ENCODE data around the gene HDGFL2. TPM values are rescaled to one million over a fixed set of nuclear protein-coding genes. Genes with fewer than 3 reads are reported as not detected.

HDGFL2 gene
- total and polyA plus RNA-seq, 2 experiments from 2014 or later: 123 to 186 TPM

DNA sequence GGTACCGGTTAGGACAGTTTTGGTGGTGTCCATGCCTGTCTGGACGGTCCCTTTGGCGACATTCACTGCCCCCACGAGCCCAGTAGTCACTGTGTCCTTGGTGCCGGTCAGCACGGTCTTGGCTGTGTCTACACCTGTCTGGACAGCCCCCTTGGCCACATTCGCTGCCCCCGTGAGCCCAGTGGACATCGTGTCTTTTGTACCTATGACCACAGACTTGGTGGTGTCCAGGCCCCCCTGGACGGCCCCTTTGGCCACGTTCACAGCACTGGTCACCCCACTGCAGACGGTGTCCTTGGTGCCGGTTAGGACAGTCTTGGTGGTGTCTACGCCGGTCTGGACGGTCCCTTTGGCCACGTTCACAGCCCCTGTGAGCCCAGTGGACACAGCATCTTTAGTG, 40.0 kb downstream of the HDGFL2 start:
- TF ChIP-seq CTCF (IDR thresholded peaks at IDR 0.05; ENCODE audit: low read depth, low read length): no peak
- Histone ChIP-seq H3K36me3 (no peaks in the 10 kb centered on the region), H3K4me1 (ENCODE audit: low read depth) (no peaks in the 10 kb centered on the region), H3K4me3 (no peak overlapping the region), H3K27ac (no peak overlapping the region), H3K9me3 (ENCODE audit: low read depth) (no peaks in the 10 kb centered on the region), H3K27me3 (no peaks in the 10 kb centered on the region)
- DNase-seq (ENCODE audit: low read depth in 1 of 2, low spot score in 1 of 2): no peak

DNA sequence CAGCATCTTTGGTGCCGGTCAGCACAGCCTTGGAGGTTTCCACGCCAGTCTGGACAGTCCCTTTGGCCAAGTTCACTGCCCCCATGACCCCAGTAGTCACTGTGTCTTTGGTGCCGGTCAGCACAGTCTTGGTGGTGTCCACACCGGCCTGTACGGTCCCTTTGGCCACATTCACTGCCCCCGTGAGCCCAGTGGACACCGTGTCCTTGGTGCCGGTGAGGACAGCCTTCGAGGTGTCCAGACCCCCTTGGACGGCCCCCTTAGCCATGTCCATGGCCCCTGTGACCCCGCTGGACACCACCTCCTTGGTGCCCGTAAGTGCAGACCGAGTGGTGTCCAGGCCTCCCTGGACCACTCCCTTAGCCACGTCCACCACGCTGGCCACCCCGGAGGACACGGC, 41.2 kb downstream of the HDGFL2 start:
- H3K27ac ChIP-seq: no peak overlapping the region
- no peaks in the 10 kb centered on the region for H3K9me3 ChIP-seq (ENCODE audit: low read depth)
- H3K36me3 ChIP-seq: no peaks in the 10 kb centered on the region
- no peaks in the 10 kb centered on the region for H3K27me3 ChIP-seq
- no peak for DNase-seq (ENCODE audit: low read depth in 1 of 2, low spot score in 1 of 2)
- H3K4me1 ChIP-seq (ENCODE audit: low read depth): no peaks in the 10 kb centered on the region
- no peak for TF ChIP-seq CTCF (IDR thresholded peaks at IDR 0.05; ENCODE audit: low read depth, low read length)
- no peak overlapping the region for H3K4me3 ChIP-seq

DNA sequence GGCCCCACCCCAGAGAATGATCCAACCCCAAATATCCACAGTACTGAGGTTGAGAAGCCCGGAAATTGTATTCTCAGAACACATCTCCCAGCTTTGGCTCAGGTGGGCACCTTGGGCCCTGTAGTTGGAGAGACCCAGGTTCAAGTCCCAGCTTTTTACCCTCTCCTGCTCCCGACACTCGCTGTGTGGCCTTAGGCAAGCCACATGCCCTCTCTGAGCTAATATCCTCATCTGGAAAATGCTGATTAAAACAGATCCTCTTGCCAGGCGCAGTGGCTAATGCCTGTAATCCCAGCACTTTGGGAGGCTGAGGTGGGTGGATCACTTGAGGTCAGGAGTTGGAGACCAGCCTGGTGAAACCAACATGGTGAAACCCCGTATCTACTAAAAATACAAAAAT, 43.6 kb downstream of the HDGFL2 start:
- Histone ChIP-seq H3K4me3 (no peak overlapping the region), H3K27ac (no peak overlapping the region), H3K4me1 (ENCODE audit: low read depth) (no peaks in the 10 kb centered on the region), H3K9me3 (ENCODE audit: low read depth) (no peaks in the 10 kb centered on the region), H3K36me3 (no peaks in the 10 kb centered on the region), H3K27me3 (no peaks in the 10 kb centered on the region)
- DNase-seq (ENCODE audit: low read depth in 1 of 2, low spot score in 1 of 2): no peak
- no peak for TF ChIP-seq CTCF (IDR thresholded peaks at IDR 0.05; ENCODE audit: low read depth, low read length)

- Histone ChIP-seq H3K4me1 (ENCODE audit: low read depth) (no peaks in the 10 kb centered on the region), H3K36me3 (no peaks in the 10 kb centered on the region), H3K4me3 (no peak overlapping the region), H3K9me3 (ENCODE audit: low read depth) (no peaks in the 10 kb centered on the region), H3K27me3 (no peaks in the 10 kb centered on the region), H3K27ac (no peak overlapping the region)
- no peak for DNase-seq (ENCODE audit: low read depth in 1 of 2, low spot score in 1 of 2)
- TF ChIP-seq CTCF (IDR thresholded peaks at IDR 0.05; ENCODE audit: low read depth, low read length): no peak
These were observed 44.3 kb downstream of the HDGFL2 start for GRCh38 chr19:4516199-4516938.

- H3K4me1 ChIP-seq (ENCODE audit: low read depth): no peaks in the 10 kb centered on the region
- H3K9me3 ChIP-seq (ENCODE audit: low read depth): no peaks in the 10 kb centered on the region
- H3K27me3 ChIP-seq: no peaks in the 10 kb centered on the region
- no peak overlapping the region for H3K4me3 ChIP-seq
- no peak for DNase-seq (ENCODE audit: low read depth in 1 of 2, low spot score in 1 of 2)
- H3K36me3 ChIP-seq: no peaks in the 10 kb centered on the region
- no peak overlapping the region for H3K27ac ChIP-seq
- TF ChIP-seq CTCF (IDR thresholded peaks at IDR 0.05; ENCODE audit: low read depth, low read length): no peak
These were observed 44.8 kb downstream of the HDGFL2 start for GRCh38 chr19:4516939-4517300.

Measured in cardiac muscle cell (in vitro differentiated cells and primary cell).